Tibial artery (tissue), 4 donors: ENCODE measurements around the gene ZNF592.
A peak's percentile ranks its signal among the peaks of the same experiment; 100 is the strongest.

Experiments used
- DNase-seq, 2 donors: peaks; one replicate each; pipeline ENCODE4 v3.0.0-alpha.2; 2019
- H3K27ac ChIP-seq, 2 donors: fragments of 200-600 bp; sonication (generic) in 1 of 2; 1 replicate in 1 of 2; 2 replicates in 1 of 2; pipeline ENCODE4 v1.5.1; 2018 to 2019; ENCODE audit warnings: mild to moderate bottlenecking in 1 of 2
- H3K27me3 ChIP-seq, 2 donors: fragments of 200-600 bp; sonication (generic) in 1 of 2; one replicate each; pipeline versions ENCODE4 v1.5.1 to v1.6.0; 2016 to 2019
- H3K36me3 ChIP-seq, 3 donors: fragments of 200-600 bp; sonication (generic) in 2 of 3; one replicate each; pipeline ENCODE4 v1.5.1; 2016 to 2019; ENCODE audit warnings: mild to moderate bottlenecking in 2 of 3
- H3K4me1 ChIP-seq, 4 donors: fragments of 200-600 bp; sonication (generic) in 2 of 4; 1 replicate in 3 of 4; 2 replicates in 1 of 4; pipeline ENCODE4 v1.5.1; 2016 to 2019
- H3K4me3 ChIP-seq, 2 donors: fragments of 200-600 bp; sonication (generic) in 1 of 2; 1 replicate in 1 of 2; 2 replicates in 1 of 2; pipeline ENCODE4 v1.5.1; 2018 to 2019; ENCODE audit warnings: mild to moderate bottlenecking in 2 of 2
- H3K9me3 ChIP-seq, 3 donors: fragments of 200-600 bp; sonication (generic) in 1 of 3; one replicate each; pipeline ENCODE4 v1.5.1; 2016 to 2019
- intact Hi-C: fragments of 100-400 bp; cut with DNase I; formaldehyde crosslinking; loops from one replicate; pipeline ENCODE4 v1.15.0; 2023; ENCODE audit warnings: low total_unique reads
- TF ChIP-seq, protein P1 (sequence below), 2 experiments: fragments of 200-600 bp in 1 of 2; fragments of 450-650 bp in 1 of 2; IDR thresholded peaks; one replicate each; pipeline ENCODE4 v1.5.1; 2017 to 2019; ENCODE audit warnings: antibody characterized with exemption in 2 of 2, mild to moderate bottlenecking in 1 of 2, moderate library complexity in 1 of 2

The ZNF592 gene

GRCh38 chr15:84737005-84737404, 11.4 kb upstream of the ZNF592 start:
- TF ChIP-seq, protein P1, sequence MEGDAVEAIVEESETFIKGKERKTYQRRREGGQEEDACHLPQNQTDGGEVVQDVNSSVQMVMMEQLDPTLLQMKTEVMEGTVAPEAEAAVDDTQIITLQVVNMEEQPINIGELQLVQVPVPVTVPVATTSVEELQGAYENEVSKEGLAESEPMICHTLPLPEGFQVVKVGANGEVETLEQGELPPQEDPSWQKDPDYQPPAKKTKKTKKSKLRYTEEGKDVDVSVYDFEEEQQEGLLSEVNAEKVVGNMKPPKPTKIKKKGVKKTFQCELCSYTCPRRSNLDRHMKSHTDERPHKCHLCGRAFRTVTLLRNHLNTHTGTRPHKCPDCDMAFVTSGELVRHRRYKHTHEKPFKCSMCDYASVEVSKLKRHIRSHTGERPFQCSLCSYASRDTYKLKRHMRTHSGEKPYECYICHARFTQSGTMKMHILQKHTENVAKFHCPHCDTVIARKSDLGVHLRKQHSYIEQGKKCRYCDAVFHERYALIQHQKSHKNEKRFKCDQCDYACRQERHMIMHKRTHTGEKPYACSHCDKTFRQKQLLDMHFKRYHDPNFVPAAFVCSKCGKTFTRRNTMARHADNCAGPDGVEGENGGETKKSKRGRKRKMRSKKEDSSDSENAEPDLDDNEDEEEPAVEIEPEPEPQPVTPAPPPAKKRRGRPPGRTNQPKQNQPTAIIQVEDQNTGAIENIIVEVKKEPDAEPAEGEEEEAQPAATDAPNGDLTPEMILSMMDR (IDR thresholded peaks at IDR 0.05) = no peak
- no peak overlapping the region for H3K27ac ChIP-seq
- H3K36me3 ChIP-seq = no peaks in the 10 kb centered on the region
- H3K4me1 ChIP-seq = peaks cover 0 to 9% (median 3%) of the 10 kb centered on the region in 4 donors
- intact Hi-C loops = no loop called here
- H3K9me3 ChIP-seq = no peaks in the 10 kb centered on the region
- H3K4me3 ChIP-seq = no peak overlapping the region
- H3K27me3 ChIP-seq = no peaks in the 10 kb centered on the region
- no peak for DNase-seq

- H3K4me1 ChIP-seq = peaks cover 0 to 17% (median 6%) of the 10 kb centered on the region in 4 donors
- intact Hi-C loops = no loop called here
- H3K36me3 ChIP-seq = no peaks in the 10 kb centered on the region
- TF ChIP-seq, protein P1 (IDR thresholded peaks at IDR 0.05) = no peak
- H3K9me3 ChIP-seq = no peaks in the 10 kb centered on the region
- no peak overlapping the region for H3K4me3 ChIP-seq
- H3K27me3 ChIP-seq = no peaks in the 10 kb centered on the region
- H3K27ac ChIP-seq = no peak overlapping the region
- DNase-seq = no peak
Observed at GRCh38 chr15:84740691-84741090, 7.7 kb upstream of the ZNF592 start.

DNA sequence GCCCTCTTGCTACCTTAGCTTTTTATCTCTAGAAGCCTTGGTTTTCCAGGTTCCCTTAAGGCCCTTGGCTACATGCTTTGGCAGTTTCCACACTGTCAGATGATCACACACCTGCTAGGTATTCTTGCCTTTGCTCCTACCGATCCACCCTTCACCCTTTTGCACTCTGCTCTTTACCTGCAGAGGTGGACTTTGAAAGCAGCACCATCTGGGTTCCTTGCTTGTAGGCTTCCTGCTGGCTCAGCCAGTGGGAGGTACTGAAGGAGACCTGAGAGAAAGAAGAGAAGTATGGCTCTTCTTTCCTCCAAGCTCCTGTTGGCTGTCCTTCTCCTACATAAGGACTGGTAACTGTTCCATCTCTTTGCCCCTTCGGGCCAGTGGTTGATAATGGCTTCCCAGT, 7.3 kb upstream of the ZNF592 start:
- Histone ChIP-seq H3K4me3 (no peak overlapping the region), H3K27ac (no peak overlapping the region), H3K36me3 (no peaks in the 10 kb centered on the region), H3K9me3 (no peaks in the 10 kb centered on the region), H3K27me3 (no peaks in the 10 kb centered on the region), H3K4me1 (peaks cover 0 to 21% (median 7%) of the 10 kb centered on the region in 4 donors)
- intact Hi-C loops = no loop called here
- DNase-seq = no peak
- TF ChIP-seq, protein P1 (IDR thresholded peaks at IDR 0.05) = no peak

- Histone ChIP-seq H3K4me1 (peaks cover 0 to 56% (median 38%) of the 10 kb centered on the region in 4 donors), H3K36me3 (no peaks in the 10 kb centered on the region), H3K27me3 (no peaks in the 10 kb centered on the region), H3K27ac (peak overlapping the region; percentile 96 to 100), H3K9me3 (no peaks in the 10 kb centered on the region), H3K4me3 (peak overlapping the region; percentile 89 to 93)
- intact Hi-C loops = loop anchor here (2.0 to 5.0 kb wide), 2 partner anchors 31 to 90 kb away; partner anchors contain the start of genes NMB and SEC11A
- TF ChIP-seq, protein P1 (IDR thresholded peaks at IDR 0.05) = no peak
- peak; percentile 70 to 86 for DNase-seq
Observed at GRCh38 chr15:84747416-84748273, 747 bp upstream of the ZNF592 start.

GRCh38 chr15:84749111-84749991, 959 bp downstream of the ZNF592 start:
- H3K36me3 ChIP-seq = no peaks in the 10 kb centered on the region
- no peaks in the 10 kb centered on the region for H3K27me3 ChIP-seq
- intact Hi-C loops = loop anchor here (2.0 to 5.0 kb wide), 2 partner anchors 33 to 92 kb away; partner anchors contain the start of genes NMB and SEC11A
- peaks cover 0 to 73% (median 50%) of the 10 kb centered on the region in 4 donors for H3K4me1 ChIP-seq
- H3K9me3 ChIP-seq = no peaks in the 10 kb centered on the region
- TF ChIP-seq, protein P1 (IDR thresholded peaks at IDR 0.05) = no peak
- DNase-seq = peak; percentile 38 to 66
- peak overlapping the region; percentile 96 to 100 for H3K27ac ChIP-seq
- peak overlapping the region; percentile 89 to 93 for H3K4me3 ChIP-seq
